Stimulated activated CD4-positive, alpha-beta T cell treated with anti-CD3 and anti-CD28 coated beads, Interleukin-2, amount 100 ng/mL, for 4 hours (primary cell): ENCODE measurements around the gene DUSP16.
"Not testable (repeated sequence)": the region's sequence is repeated elsewhere in the genome, so short reads cannot be mapped to it uniquely, and the experiment has no call there.

Experiments
- DNase-seq: peaks from one replicate; pipeline ENCODE4 v3.0.0-alpha.2; 2020; ENCODE audit warnings: low read depth

The DUSP16 gene

DNA sequence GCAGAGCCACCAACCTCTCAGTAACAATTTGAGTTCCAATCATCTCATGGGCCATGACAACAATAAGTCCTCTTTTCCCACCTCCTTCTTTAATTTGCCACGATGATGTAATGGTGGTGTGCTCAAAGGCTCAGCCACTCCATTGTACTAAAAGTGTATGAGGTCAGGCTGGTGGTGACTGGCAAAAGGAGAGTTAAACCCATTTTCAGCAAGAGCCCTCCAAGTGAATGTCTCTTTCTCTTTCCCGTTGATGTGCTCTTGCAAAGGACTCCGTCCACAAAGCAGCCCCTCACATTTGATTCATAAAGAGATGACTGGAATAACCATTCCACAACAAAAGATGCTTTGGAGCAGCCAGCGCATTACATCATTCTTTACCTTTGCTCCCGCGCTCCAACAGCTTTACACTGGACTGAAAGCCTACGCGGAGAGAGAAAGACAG, 41.6 kb downstream of the DUSP16 start:
- no peak for DNase-seq

DNA sequence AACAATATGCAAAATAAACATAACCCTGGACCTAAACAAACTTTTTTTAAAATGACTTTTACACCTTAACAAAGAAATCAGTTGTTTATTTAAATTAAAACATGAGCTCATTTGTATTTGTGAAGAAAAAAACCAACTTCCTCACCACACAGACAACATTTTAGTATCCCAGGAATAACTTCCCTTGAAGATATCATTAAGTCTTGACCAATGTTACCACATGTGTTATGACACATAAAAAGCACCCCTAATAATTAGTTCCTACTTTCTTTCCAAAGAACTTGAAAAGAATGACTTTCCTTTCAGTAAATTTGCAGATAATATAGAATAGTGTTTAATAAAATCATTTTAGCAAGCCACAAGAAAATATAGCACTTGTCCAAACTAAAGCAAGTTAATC, 42.4 kb downstream of the DUSP16 start:
- no peak for DNase-seq

DNA sequence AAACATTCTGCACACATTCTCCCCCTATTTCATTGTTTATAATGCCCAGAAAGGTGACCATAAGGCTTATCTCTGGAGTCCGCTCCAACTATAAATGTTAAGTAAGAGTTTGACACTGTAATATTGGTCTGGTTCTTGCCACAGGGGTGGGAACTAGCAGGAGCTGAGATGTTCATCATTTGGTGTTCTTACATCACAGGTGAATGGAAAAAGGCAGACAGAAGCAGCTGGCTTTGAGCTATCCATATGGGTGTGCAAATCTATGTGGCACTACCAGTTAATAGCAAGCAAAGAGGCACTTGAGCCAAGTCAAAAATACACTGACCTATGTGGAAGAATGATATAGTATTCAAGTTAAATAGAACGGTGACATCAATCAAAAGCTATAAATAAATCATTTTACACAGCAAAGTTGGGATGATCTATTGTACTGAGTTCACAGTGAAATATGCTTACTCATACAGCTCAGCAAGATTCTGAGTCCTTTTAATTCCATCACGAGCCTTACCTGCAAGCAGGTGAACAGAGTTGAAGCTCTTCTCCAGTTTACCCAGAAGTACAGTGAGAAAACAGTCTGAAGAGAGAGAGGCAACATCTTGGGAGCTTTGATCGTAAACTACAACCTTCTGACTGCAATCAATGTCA, 43.2 kb downstream of the DUSP16 start:
- no peak for DNase-seq

DNA sequence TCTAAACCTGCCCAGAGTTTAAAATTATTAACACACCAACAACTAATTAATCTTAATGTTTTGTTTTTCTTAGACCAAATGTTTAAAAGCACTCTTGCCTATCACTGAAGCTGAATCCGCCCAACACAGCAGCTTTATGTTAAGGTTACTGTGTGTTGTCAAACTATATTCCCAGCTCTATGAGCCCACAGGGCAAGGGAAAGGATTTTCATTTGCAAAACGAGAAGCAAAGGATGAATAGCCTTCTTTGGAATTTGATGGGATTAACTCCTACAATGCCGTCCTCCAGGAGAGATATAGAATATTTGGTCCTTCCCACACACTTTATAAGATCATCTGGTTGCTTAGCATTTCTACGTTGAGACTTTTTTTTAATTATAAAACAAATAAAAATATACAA, 43.7 kb downstream of the DUSP16 start:
- DNase-seq: no peak

DNA sequence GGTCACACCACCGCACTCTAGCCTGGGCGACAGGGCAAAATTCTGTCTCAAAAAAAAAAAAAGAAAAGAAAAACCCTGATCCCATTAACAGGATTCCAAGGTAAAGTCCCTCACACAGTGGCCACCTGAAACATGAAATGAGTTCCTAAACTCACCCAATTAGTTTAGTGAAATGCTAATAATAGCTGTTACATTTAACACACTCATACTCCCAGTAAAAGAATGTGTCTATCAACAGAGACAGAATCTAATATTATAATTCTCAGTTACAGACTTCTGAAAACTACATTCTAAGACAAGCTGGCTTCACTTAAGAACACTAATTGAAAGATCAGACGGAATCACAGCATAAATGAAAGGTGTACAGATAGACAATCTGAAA, 44.2 kb downstream of the DUSP16 start:
- DNase-seq: no peak

DNA sequence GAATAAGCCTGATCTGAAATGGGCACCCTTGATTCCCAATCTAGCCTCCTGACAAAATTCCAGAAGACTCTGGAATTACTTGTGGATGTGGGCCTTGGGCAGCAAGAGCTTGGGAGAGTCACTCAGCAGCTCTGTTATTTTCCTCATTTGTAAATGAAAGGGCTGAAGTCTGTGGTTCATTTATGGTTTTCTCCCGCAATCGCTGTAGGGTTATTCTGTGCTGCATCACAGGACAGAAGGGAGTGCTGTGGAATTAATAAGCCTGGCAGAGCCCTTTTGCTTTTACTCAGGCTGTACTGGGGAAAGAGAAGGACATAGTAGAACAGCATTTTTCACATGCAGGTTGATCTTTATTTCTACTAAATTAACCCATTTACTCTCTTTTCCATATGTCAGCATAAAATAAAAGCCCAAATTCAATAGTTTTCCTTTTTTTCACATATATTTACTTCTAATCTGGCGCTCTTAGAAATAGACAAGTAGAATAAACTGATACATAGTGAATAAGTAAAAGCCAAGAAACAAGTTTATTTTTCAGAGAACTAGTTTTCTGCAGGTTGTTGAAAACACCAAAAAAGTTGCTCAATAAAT, 49.2 kb downstream of the DUSP16 start:
- DNase-seq: no peak

DNA sequence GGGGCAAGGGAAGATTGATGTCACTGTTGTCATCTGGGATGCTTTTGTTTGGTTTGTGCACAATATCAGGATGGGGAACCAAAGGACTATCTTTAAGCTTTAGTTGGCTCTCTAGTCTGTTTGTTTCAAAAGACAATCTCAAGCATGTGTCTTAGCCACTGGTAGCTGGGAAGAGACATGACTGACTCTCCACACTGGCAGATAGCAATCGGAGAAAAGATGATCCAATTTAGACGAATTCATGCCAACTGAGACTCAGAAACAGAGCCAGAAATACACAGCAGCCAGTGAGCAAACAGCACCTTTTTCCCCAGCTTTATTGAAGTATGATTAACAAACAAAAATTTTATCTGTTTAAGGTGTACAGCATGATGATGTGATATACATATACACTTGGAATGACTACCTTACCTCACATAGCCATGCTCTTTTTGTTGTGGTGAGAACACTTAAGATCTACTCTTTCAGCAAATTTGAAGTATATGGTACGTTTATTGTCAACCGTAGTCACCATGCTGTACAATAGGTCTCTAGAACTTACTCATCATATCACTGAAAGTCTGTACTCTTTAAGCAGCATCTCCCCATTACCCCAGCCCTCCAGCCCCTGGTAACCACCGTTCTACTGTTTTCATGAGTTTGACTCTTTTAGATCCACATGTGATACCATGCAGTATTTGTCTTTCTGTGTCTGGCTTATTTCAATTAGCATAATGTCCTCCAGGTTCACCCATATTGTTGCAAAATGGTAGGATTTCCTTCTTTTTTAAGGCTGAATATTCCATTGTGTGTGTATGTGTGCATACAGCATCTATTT, 50.6 kb downstream of the DUSP16 start:
- no peak for DNase-seq

DNA sequence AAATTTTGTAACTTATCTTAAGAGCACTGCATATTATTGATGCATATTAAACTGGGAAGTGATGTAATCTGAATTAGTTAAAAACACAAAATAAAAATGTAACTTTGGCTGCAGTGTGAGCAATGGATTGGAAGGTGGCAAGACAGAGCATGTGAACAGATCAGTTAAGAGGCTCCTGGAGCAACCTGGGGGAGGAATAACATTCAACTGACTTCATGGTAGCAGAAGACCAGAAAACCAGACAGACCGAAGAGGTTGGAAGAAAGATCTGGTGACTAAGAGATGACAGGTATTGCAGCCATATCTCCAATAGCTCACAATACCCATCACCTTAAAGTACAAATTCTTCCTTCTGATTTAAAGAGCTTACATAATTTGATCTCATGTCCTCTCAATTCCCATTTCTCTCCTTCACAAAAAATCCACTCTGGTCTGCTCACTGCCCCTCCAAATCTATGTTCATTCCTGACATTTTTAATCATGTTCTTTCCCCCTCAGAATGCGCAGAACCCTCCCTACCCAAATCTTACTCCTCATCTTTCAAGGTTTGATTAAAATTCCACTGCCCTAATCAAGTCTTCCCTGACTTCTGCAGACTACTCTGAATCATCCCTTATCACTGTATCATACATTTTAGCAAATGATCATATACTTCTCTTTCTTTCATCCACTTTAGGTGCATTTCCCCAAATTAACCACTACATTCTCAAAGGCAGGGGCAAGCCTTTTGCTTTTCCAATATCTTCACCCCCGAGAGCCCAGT, 51.5 kb downstream of the DUSP16 start:
- DNase-seq: no peak

DNA sequence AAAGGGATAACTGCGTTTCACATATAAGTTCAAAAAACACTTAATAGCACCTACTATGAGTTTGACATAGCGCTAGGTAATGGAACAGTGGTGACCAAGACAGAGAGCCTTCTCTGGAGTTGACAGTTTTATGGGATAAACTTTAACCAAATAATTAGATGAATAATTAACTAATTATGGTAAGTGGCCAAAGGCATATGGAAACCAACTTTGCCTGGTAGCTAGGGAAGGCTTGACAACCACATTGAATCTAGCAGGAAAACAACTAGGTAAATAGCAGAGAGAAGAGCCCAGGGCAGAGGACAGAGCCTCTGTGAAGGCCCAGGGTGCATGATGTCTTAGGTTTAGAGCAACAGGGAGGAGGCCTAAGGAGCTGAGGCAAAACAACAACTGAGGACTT, 52.1 kb downstream of the DUSP16 start:
- no peak for DNase-seq

DNA sequence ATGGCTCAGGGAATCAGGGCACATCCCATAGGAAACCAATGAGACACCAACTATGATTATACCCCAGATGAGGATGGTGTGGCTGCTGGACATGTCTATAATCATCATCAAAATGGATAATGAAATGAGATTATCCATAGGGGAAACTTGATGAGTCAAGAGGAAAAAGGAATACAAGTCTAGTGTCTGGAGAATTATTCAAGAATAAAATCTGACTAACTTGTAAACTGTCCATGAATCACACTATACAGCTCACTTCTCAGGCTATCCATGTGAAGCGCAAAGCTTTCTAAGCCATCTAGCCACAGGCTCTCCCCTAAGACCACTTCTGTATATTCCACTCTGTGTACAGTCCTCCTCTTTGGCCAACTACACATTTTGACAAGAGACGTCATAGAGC, 52.5 kb downstream of the DUSP16 start:
- no peak for DNase-seq

DNA sequence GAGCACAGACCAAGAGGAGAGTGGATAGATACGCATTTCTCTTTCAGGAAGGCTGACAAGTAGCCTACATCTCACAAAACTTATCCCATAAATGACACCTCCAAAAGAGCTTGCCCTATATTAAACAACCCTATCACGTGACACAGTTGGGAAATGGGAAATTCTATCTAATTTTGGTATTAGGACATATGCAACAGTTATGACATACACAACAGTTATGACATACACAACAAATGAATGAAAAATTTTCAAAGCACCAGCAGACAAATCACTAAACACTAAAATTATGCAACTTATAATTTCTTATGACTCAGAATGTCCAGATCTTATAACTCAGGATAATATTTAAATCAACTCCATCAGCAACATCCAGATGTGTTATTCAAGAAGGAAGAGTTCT, 54.1 kb downstream of the DUSP16 start:
- DNase-seq: no peak

DNA sequence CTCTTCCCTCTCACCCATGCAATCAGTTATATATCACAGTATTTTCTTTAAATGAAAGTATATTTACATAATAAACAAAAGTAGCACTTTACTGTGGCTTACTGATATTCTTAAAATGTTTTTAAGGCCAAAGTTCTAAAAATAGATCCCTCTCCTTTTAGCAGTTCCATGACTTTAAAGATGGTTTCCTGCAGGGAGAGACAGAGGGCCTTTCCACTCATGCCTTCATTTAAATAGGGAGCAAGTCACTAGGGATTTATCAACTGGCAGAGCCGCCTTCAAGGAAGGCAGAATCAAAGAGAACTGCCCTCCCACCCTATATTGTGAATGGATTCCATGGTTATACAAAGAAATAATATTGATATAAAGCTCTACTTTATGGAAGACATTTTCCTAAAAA, 55.5 kb downstream of the DUSP16 start:
- no peak for DNase-seq

DNA sequence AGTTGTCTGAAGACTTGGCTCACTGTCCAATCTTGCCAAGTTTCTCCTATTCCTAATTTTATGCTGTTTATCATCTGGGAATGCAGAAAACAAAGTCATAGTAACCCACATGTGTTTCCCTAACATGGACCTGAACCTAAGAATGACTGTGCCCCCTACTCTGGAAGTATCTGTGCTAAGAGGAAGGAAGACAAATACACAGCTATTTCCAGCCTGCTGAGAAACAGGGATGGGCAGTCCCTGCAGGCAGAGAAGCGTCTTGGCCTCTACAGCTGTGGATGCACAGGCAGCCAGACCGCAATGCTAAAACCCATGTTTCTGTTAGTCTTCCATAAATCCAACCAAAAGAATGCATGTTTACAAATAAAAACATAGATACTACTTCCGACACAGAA, 56.2 kb downstream of the DUSP16 start:
- no peak for DNase-seq

DNA sequence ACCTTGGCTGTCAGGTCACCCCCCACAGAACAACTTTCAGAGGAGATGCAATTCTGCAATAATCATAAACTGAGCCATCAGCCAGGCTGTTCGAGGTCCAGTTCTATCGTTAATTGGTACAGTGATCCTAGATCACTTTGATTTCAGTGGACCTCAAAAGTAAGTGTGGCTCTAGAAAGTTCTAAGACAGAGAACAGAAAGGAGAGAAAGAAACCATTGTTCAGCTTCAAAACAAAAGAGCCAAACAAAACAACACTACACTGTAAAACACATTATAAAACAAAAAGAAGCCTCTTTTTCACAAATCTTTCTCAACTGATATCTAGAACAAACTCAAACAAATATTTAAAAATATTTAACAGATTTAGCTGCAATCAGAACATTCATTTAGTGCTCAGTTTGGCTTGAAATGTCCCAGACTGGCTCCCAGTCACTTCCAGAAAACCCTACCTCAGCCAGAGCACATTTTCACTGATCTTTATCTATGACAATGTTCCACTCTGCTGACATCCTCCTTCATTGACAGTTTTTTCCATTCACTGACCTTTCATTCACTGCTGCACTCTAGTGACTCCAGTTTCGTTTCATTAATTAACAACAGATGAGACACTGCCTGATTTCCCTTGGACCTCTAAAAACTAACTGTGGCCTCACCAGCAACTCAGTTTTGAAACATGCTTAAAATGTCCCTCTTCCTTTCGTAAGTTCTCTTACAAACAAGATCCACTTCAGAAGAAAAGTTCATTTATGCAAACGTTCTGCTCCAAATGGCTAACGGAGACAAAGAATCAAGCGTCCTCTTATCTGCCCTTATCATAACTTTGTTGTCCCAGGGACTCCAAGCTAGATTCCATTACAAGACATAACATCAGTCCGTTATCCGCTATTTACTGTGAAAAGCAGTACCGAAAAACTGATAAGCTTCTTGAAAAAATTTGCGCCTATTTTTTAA, 56.8 kb downstream of the DUSP16 start:
- DNase-seq: no peak

DNA sequence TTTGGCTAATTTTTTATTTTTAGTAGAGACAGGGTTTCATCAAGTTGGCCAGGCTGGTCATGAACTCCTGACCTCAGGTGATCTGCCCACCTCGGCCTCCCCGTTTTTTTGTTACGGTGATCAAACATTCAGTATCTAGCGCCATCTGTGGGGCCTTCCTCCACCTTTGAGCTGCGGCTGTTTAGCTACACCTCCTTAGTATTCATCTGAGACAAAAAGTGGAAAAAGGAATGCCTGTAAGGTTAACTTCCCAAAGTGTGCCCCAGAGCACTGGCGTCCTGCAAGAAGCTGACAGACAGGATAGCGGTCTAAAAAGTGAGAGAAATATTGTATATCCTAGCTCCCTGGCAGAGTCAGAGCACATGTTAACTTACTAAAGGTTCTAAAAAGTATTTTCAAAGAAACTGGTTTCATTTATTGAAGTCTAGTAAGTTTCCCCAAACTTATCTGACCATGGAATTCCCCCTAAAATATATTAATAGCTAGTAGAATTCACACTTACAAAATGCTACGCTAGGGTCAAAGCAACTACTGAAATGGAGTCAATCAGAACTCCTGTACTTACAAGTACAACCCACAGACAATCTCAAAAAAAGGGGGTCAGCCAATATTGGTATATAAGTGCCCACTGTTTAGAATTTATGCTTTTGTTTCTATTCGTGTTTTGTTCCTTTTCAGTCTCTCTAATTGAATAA, 59.1 kb downstream of the DUSP16 start:
- no peak for DNase-seq

DNA sequence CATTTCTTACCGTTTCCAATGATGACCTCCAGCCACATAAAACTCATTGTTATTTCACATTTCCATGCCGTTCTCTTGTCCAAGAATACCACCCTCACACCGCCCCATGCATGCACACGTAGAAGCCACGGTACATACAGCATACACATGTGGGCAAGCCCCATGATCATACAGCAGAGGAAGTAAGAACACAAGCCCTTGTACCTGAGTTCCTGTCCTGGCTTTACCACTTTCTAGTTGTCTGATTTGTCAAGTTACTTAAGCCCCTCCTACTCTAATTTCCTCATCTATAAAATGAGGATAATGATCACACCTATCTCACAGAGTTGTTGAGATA, 59.9 kb downstream of the DUSP16 start:
- DNase-seq: no peak

DNA sequence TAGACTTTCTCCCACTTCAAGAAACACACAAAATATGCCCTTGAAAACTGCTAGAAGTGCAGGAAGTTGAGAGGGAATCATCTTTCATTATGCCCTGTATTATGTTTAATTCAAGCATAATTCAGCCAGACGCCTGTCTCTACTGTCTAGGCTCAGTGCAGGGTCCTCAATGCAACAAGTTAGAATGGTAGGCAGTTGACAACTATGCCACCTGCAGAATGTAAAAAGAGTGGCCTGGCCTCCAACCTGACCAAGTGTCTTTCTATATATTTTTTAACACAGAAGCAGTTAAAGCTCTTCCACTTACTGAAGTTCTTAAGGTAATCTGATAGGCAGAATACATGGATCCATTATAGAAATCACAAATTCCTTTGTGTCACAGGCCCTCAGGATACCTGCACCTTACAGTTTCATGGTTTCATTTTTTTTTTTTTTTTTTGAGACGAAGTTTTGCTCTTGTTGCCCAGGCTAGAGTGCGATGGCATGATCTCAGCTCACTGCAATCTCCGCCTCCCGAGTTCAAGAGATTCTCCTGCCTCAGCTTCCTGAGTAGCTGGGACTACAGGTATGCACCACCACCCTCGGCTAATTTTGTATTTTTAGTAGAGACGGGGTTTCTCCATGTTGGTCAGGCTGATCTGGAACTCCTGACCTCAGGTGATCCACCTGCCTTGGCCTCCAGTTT, 60.4 kb downstream of the DUSP16 start:
- not testable (repeated sequence) for DNase-seq

DNA sequence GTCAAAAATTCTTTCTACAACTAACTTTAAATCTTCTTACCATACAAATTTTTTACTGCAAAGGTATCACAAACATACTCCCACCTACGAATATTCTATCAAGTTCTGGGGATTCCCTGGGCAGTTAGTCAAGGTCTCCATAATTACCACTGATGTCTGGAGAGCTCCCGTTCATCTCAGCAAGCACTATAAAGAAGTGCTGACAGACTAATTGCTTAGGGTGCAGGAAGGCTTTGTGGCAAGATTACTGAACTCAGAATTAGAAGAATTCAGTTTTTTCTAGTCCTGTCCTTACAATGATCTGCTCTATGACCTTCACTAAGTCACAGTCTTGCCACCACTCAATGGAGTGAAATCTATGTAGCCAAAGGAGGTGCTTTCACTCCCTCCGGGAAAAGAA, 61.5 kb downstream of the DUSP16 start:
- no peak for DNase-seq

DNA sequence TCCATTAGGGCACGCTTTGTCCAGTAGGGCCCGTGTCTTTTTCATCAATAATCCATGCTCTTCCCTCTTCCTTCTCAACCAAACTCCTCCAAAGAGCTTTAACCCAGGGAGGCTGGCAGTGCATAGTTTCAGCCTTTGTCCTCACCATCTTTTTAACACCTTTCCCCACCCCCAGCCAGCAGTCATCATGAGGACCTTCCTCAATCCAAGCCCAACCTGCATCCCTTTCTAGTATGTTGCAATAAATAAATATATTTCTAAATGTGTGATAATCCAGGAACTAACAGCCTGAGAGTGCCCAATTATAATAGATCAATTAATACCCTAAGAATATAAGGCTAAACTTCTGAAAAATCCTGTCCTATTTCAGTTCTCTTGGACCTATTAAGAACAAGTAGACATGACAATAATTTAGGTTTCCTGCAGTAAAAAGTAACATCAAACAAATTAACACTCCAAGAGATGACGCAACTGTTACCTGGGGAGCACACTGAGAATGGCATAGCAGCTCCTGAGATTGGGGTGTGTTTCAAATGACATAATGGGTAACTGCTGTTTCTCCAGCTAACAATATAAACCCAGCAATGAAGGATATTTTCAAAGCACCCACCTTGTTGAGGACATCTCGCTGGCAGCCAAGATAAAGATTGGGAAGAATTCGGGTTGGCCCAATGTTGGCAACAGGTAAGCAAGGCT, 62.6 kb downstream of the DUSP16 start:
- no peak for DNase-seq

DNA sequence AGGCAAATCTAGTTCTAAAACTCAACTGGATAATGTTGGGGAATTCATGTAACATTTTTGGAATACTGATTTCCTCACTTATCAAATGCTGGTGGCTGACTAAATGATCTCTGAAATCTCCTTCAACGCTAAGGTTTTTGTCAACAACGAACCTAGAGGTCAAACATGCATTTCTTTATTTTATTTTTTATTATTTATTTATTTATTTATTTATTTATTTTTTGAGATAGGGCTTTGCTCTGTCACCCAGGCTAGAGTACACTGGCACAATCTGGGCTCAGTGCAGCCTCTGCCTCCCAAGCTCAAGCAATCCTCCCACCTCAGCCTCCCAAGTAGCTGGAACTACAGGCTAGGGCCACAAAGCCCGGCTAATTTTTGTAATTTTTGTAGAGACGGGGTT, 64.5 kb downstream of the DUSP16 start:
- DNase-seq: no peak
